Measurements from ENCODE around the gene CPB2.

The CPB2 gene

GRCh38 chr13:46129955-46130618, 25.3 kb upstream of the CPB2 start:
- TF ChIP-seq, protein P1, sequence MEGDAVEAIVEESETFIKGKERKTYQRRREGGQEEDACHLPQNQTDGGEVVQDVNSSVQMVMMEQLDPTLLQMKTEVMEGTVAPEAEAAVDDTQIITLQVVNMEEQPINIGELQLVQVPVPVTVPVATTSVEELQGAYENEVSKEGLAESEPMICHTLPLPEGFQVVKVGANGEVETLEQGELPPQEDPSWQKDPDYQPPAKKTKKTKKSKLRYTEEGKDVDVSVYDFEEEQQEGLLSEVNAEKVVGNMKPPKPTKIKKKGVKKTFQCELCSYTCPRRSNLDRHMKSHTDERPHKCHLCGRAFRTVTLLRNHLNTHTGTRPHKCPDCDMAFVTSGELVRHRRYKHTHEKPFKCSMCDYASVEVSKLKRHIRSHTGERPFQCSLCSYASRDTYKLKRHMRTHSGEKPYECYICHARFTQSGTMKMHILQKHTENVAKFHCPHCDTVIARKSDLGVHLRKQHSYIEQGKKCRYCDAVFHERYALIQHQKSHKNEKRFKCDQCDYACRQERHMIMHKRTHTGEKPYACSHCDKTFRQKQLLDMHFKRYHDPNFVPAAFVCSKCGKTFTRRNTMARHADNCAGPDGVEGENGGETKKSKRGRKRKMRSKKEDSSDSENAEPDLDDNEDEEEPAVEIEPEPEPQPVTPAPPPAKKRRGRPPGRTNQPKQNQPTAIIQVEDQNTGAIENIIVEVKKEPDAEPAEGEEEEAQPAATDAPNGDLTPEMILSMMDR (IDR thresholded peaks at IDR 0.05; ENCODE audit: low read depth, low read length, missing control alignments), result no peak
- DNase-seq (ENCODE audit: low read depth), result no peak

DNA sequence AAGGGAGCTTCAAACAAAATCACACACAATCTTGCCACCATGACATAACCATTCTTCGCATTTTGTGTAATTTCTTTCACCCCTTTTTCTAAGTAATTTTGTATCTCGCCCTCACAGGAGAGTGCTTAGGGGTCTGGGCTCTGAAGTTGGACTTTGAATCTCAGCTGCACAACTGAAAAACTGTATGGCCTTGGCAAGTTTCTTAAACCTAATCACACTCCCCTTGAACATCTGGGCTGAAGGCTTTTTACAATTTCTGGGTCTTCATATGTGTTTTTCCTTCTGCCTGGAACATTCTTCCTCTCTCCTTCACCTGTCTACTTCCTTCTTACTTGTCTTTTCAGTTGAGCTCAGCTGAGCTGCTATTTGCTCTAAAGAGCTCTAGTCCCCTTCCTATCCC, 24.3 kb upstream of the CPB2 start:
- TF ChIP-seq, protein P1 (IDR thresholded peaks at IDR 0.05; ENCODE audit: low read depth, low read length, missing control alignments), result no peak
- DNase-seq (ENCODE audit: low read depth), result no peak
- in situ Hi-C loops (cut with HindIII; ENCODE audit: low sequenced_read_pairs), result no loop called here
- no peak overlapping the region for H3K4me3 ChIP-seq (ENCODE audit: low read depth, low read length)

More at GRCh38 chr13:46129955-46130618, 25.3 kb upstream of the CPB2 start:
- in situ Hi-C loops (cut with HindIII; ENCODE audit: low sequenced_read_pairs), result no loop called here
- H3K4me3 ChIP-seq (ENCODE audit: low read depth, low read length), result no peak overlapping the region

DNA sequence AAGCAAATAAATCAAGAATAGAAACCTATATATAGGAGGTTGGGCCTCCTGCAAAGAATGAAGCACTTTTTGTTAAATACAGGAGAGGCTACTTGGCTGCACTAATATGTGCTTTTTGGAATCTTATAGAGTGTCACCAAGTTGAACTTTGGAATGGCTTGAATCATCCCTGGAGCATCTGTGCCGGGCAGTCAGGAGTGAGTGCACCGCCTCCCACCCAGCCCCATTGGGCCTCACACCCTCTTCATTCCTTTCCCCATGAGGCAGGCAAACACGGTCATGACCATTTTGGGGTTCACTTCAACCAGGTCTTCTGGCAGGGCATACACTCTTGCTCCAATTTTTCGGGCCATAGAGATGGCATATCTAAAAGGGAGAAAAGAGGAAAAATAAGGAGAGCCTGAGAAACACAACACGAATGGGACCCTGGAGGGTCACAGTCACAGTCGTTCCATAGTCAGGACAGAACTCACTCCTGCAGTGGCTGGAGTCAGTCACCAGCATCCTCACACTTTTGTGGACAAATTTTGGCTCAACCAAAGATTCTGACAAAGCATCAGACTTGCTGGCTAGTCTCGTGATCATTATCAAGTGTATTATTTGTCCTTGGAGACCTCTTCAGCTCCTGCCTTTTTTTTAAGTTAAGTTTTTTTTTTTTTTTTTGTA, 22.7 kb upstream of the CPB2 start:
- TF ChIP-seq, protein P1 (IDR thresholded peaks at IDR 0.05; ENCODE audit: low read depth, low read length, missing control alignments), result no peak
- no peak for DNase-seq (ENCODE audit: low read depth)
- H3K4me3 ChIP-seq (ENCODE audit: low read depth, low read length), result no peak overlapping the region
- in situ Hi-C loops (cut with HindIII; ENCODE audit: low sequenced_read_pairs), result no loop called here

DNA sequence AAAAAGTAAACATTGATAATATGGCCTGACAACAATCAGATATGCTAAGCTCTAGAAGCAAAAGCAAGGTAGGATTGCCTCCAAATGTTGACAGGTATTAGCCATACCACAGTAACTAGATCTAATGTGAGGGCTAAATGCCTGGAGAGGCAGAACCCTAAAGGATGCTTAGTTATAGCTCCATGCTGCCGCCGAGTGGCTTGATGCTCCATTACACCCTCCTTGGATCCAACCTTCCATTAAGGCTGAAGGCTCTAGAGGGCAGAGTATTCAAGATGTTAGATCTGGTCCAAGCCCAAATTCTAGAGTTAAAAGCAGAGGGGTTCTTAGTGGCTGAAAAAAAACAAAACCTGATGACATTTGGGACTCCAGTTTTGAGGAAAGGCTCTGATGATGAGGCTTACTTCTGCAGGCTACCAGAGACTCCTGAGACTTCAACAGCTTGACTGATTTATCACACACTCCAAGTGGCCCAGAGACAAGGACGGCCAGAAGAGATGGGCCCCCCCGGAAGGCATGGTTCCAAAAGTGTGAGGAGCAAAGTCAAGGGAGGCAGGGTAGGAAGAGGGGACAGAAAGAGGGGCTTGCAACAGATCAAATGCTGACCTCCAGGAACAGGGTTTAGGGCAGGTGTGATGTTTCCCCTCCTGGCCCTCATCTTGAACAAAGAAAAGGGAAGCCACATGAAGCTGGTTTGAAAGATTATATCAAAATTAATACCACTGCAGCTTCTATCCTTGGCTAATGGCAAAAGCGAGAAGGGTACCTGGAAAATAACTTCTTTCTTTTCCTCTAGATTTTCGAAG, 21.9 kb upstream of the CPB2 start:
- H3K4me3 ChIP-seq (ENCODE audit: low read depth, low read length), result no peak overlapping the region
- in situ Hi-C loops (cut with HindIII; ENCODE audit: low sequenced_read_pairs), result no loop called here
- TF ChIP-seq, protein P1 (IDR thresholded peaks at IDR 0.05; ENCODE audit: low read depth, low read length, missing control alignments), result peak; percentile 99
- peak; percentile 66 for DNase-seq (ENCODE audit: low read depth)

DNA sequence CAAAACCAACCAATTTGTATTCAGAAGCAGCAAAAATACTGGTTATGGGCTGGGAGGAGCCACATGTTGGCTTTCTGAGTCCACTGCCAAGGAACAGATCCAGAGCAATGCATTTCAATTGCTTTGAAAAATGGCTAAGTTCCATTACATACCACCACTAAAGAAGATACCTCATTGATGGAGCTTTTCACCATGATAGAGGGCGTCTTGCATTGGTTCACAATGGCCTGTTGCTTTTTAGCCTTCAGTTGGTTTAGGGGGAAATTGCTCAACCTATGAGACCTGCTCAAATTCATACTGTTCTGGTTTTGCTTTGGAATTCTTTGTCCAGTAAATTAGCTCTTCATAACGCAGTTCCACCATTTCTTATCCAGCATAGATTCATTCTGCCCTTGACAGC, 21.2 kb upstream of the CPB2 start:
- in situ Hi-C loops (cut with HindIII; ENCODE audit: low sequenced_read_pairs), result no loop called here
- no peak overlapping the region for H3K4me3 ChIP-seq (ENCODE audit: low read depth, low read length)
- no peak for DNase-seq (ENCODE audit: low read depth)
- TF ChIP-seq, protein P1 (IDR thresholded peaks at IDR 0.05; ENCODE audit: low read depth, low read length, missing control alignments), result no peak

Measured in astrocyte of the cerebellum (primary cell).